Activated CD8-positive, alpha-beta memory T cell treated with anti-CD3 and anti-CD28 coated beads, Interleukin-2, amount 50 U/mL, for 24 hours (primary cell): Measurements from ENCODE around the gene HOXB4.

ENCODE experiments used
- DNase-seq: peaks from one replicate; pipeline ENCODE4 v3.0.0-alpha.2; 2020; ENCODE audit errors: extremely low read depth

HOXB4 gene

DNA sequence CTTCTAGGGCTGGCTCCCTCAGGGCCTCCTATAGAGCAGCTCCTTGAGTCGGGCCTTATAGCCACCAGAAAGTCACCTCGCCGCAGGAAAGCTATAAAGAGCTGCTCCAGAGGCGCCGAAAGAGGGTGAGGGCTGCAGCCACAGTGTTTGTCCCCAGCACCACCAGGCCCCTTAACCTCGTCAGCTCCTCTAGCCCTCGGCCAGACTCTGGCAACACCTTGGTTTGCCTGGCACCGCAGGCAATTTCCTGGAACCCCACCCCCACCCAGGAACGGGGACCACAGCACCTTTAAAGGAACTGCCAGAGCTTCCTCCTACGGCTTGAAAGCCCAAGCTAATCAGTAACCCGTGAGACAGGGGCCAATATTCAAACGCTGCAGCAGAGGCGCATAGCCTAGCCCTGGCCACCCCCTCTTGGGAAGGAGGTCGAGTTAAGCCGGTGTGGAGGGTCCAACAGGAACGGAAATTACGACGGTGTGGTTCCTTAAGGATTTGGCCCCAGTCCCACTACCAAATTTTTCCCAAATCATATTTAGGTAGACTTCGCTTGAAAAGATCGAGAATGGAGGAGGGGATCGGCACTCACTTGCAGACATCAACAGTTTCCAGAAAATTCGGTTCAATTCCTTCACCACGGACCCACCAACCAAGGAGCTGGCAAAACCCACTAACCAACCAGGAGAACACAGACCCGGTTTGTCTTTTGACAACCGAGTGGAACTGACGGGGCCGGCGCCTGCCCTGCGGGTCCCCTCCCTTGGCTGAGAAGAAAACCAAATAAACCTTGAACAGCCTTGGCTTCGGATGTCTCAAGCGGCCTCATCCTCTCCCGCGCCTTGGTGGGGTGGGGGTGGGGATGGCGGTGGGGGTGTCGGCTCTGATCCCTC is 23.6 kb upstream of the HOXB4 start:
- no peak for DNase-seq

- DNase-seq, result no peak
Measured at GRCh38 chr17:48601207-48601538, 23.0 kb upstream of the HOXB4 start.

DNA sequence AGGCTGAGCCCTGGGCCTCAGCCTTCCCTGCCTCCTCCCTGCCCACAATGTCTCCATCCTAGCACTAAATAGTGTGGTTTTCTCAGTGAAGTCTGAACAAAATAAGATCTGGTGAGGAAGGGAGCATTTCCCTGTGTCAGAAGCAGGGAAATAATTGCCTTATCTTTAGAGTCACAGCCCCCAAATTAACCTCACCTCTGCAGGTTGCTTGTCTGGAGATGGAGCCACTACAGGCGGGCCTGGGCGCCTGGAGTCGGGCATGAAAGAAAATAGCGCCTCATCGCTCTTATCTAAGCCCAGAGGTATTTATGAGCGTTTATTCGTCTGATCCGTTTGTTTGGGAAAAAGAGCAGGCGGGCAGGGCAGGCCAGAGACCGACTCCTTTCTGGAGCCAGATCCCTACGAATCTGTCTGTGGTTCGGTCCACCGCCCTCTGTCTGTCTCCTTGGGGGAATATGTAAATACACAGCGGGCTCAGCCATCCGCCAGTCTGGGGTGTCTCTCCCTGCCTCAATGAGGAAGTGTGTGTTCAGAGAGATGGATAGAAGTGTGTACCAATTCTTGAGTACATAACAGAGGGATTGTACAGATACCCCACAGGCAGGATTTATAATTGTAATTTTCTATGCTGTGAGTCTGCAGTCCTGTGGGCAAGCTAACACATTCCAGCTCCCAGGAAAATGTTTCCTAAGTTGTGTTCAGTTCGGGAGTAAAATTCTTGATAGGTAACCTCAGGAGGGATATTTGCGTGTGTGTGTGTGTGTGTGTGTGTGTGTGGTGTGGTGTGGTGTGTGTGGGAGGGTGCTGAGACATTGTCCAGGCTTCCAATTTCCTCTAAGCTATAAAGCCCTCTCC is 22.3 kb upstream of the HOXB4 start:
- no peak for DNase-seq

DNA sequence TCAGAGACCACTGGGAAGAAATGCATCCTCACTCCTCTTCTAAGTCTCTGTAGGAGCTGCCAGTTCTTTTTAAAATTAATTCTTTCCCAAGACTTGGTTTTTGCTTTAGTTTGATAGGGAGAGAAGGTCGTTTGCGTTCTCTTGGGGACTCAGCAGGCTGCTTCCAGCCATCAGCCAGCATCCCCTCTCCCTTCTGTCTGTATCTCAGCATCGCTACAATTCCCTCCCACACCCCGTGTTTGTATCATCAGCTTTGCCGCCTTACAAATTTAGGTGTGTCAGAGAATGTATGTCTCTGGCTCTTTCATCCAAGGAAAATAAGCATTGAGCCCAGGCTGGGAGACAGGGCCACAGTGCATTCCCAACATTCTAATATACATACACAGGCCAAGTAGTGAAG is 21.2 kb upstream of the HOXB4 start:
- no peak for DNase-seq

GRCh38 chr17:48598736-48599135 is 20.6 kb upstream of the HOXB4 start:
- DNase-seq, result no peak

- DNase-seq, result no peak
Measured at GRCh38 chr17:48597778-48598631, 19.9 kb upstream of the HOXB4 start.

DNA sequence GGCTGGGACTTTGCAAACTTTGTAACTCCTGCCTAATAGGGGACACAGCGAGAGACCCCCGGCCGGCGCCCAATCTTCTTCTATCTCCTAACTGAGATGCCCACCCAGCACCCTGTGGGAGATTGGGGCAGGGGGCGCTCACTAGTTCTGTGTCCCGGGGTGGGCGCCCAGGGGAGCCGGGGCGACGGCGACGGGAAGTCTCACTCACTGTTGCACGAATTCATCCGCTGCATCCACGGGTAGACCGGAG is 19.3 kb upstream of the HOXB4 start:
- DNase-seq, result no peak

DNA sequence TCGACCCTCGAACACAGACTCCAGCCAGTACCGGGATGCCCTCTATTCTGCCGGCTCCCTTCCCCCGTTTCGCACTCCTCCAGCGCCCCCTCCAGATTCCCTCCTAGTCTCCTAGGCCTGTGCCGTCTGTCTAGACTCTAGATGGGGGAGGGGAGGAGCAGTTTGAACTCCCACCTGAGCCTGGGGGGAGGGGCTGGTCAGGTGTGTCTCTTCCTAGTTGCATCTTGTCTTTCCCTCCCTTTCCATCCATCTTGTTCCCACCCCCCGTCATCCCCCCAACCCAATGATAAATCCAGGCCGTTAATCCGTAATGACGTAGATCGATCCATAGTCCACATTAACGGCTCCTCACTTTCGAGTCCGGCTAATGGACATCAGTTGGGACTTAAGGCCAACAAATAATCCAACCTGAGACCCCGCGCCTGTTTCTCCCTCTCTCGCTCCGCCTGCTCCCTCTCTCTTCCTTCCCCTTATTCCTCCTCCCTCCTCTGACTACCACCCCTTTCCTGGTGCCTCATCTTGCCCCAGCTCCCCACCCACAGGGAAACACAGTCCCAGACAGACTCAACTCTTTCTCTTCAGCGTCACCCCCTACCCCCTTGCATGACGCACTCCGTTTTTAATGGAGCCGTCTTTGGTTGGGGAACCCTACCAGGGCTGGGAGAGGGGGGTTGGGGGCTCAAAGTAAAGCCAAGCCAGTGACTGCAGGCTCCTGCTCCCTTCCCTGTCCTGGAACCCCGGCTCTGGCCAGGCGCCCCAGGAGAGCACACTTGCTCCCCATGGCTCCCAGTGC is 18.8 kb upstream of the HOXB4 start:
- DNase-seq, result no peak

DNA sequence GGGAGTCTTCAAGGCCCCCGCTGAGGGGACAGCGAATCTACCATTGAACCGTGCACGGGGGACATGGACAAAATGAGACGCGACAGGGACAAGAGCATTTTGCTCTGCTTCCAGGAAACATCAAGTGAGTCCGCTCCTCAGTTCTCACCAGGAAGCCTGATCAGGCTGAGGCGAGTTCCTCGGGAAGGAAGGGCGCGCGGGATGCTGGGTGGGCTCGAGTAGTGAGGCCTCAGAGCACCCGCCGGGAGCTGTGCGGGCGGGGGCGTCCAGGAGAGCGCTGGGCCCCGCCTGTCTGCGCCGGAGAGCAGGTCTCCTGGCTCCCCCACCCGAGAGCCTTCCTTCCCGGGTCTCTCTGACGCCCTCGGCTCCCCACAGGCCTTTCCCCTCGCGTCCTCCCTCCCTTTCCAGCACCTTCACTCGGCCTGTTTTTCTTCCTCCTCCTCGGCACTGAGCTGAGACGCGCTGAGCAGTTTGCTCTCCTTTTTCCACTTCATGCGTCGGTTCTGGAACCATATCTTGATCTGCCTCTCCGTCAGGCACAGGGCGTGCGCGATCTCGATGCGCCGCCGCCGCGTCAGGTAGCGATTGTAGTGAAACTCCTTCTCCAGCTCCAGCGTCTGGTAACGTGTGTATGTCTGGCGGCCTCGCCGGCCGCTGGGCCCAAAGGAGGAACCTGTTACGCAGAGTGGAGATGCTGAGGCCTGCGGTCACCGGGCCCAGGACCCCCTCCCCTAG is 18.0 kb upstream of the HOXB4 start:
- DNase-seq, result no peak

GRCh38 chr17:48595278-48595999 is 17.3 kb upstream of the HOXB4 start:
- DNase-seq, result no peak

DNA sequence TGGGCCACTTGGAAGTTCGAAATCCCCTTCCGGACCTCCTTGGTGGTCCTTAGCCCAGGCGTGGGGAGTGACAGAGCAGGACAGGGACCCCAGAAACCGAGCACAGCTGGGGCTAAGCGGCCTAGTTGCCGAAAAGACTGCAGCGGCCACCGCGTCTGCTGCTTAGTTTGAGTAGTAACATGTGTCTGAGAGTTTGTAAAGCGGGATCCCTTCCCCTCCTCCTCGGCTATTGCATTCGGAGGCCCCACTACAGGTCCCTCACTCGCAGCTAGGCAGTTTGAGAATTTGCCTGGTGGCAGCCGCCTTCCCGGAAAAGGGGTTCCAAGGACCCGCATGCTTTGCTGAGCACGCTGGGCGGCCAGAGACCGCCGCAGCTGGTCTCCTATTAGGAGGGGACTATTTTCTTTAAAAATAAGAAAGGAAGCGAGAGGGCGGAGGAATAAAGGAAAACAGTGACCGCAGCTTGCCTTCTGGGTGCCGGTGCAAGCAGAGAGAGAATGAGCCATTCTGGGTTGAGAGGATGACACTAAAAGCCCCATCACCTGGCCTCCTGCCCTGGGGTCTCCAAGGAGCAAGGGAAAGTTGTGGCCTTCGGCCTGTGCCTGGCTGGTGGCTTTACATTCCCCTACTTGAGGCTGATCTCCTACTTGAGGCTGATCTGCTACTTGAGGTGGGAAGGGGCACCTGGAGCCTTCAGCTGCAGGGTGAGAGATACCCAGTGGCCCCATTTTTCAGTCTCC is 16.6 kb upstream of the HOXB4 start:
- no peak for DNase-seq

- DNase-seq, result peak; percentile 35
Measured at GRCh38 chr17:48593840-48594537, 15.8 kb upstream of the HOXB4 start.

- DNase-seq, result no peak
Measured at GRCh38 chr17:48593126-48593829, 15.1 kb upstream of the HOXB4 start, which contains the start of gene HOXB5. HOXB5 (minus strand) TSS chr17:48593779; CDS start chr17:48593682, 97 bp downstream.

- no peak for DNase-seq
Measured at GRCh38 chr17:48592577-48592976, 14.4 kb upstream of the HOXB4 start.

DNA sequence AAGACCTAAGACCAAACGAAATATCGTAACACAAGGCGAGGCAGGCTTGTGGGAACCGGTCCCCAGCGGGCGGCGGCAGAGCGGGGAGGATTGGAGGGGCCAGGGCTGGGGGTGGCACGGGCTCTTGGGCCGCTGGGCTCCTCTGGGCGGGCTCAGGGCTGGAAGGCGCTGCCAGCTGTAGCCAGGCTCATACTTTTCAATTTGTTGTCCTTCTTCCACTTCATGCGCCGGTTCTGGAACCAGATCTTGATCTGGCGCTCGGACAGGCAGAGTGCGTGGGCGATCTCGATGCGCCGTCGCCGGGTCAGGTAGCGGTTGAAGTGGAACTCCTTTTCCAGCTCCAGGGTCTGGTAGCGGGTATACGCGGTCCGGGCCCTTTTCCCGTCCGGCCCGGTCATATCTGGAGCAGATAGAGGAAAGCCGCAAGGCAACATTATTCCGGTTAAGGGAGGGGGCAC is 13.9 kb upstream of the HOXB4 start:
- DNase-seq, result no peak

- no peak for DNase-seq
Measured at GRCh38 chr17:48591255-48592056, 13.3 kb upstream of the HOXB4 start.

- DNase-seq, result no peak
Measured at GRCh38 chr17:48590607-48591161, 12.5 kb upstream of the HOXB4 start.
